ENCODE measurements around the gene PCNX2.
"Not testable (repeated sequence)": the region's sequence is repeated elsewhere in the genome, so short reads cannot be mapped to it uniquely, and the experiment has no call there.

DNA sequence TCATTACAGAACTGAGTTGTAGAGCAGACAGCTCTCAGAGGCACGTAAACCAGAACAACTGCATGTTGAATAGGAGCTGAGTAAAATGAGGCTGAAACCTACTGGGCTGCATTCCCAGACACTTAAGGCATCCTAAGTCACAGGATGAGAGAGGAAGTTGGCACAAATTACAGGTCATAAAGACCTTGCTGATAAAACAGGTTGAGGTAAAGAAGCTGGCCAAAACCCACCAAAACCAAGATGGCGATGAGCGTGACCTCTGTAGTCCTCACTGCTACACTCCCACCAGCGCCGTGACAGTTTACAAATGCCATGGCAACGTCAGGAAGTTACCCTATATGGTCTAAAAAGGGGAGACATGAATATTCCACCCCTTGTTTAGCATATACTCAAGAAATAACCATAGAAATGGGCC is 187.8 kb downstream of the PCNX2 start:
- TF ChIP-seq, protein P1, sequence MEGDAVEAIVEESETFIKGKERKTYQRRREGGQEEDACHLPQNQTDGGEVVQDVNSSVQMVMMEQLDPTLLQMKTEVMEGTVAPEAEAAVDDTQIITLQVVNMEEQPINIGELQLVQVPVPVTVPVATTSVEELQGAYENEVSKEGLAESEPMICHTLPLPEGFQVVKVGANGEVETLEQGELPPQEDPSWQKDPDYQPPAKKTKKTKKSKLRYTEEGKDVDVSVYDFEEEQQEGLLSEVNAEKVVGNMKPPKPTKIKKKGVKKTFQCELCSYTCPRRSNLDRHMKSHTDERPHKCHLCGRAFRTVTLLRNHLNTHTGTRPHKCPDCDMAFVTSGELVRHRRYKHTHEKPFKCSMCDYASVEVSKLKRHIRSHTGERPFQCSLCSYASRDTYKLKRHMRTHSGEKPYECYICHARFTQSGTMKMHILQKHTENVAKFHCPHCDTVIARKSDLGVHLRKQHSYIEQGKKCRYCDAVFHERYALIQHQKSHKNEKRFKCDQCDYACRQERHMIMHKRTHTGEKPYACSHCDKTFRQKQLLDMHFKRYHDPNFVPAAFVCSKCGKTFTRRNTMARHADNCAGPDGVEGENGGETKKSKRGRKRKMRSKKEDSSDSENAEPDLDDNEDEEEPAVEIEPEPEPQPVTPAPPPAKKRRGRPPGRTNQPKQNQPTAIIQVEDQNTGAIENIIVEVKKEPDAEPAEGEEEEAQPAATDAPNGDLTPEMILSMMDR (conservative IDR thresholded peaks at IDR 0.05 in 1 of 2, IDR thresholded peaks at IDR 0.05 in 1 of 2; ENCODE audit: low read depth in 1 of 2, low read length in 2 of 2): not testable (repeated sequence)
- not testable (repeated sequence) for TF ChIP-seq EZH2 (IDR thresholded peaks at IDR 0.05; ENCODE audit: low read length, missing control alignments)
